Kidney epithelial cell (primary cell): ENCODE results near the gene ASRGL1. TPM values are rescaled to one million over a fixed set of nuclear protein-coding genes. Genes with fewer than 3 reads are reported as not detected.
A peak's percentile ranks its signal among the peaks of the same experiment; 100 is the strongest.
"Not testable (repeated sequence)": the region's sequence is repeated elsewhere in the genome, so short reads cannot be mapped to it uniquely, and the experiment has no call there.

Experiments
- DNase-seq: peaks from one replicate; pipeline ENCODE4 v3.0.0-alpha.2; 2010; ENCODE audit warnings: low read depth
- H3K27me3 ChIP-seq: 2 replicates; pipeline ENCODE4 v1.6.0; 2011; ENCODE audit warnings: low read length; ENCODE audit not compliant: control insufficient read depth, insufficient read depth
- H3K36me3 ChIP-seq: 2 replicates; pipeline ENCODE4 v1.5.1; 2011; ENCODE audit warnings: low read length; ENCODE audit not compliant: control insufficient read depth, insufficient read depth
- H3K4me3 ChIP-seq: 2 replicates; pipeline ENCODE4 v1.5.1; 2011; ENCODE audit warnings: low read depth, mild to moderate bottlenecking, control low read depth, low read length
- total RNA-seq: library from RNA; depleted of rRNA; stranded (reverse); fragments of >200 nt; gene quantifications from 2 replicates; pipeline ENCODE4 v1.2.3, GENCODE V29; 2015
- TF ChIP-seq, protein P1 (sequence below): IDR thresholded peaks from 2 replicates; pipeline ENCODE4 v1.5.1; 2011; ENCODE audit warnings: mild to moderate bottlenecking, moderate library complexity, low read length, control low read depth, inconsistent platforms; ENCODE audit not compliant: insufficient read depth, poor library complexity, severe bottlenecking

Gene ASRGL1
- total RNA-seq, 1 donor from 2014 or later = 20.3 TPM

DNA sequence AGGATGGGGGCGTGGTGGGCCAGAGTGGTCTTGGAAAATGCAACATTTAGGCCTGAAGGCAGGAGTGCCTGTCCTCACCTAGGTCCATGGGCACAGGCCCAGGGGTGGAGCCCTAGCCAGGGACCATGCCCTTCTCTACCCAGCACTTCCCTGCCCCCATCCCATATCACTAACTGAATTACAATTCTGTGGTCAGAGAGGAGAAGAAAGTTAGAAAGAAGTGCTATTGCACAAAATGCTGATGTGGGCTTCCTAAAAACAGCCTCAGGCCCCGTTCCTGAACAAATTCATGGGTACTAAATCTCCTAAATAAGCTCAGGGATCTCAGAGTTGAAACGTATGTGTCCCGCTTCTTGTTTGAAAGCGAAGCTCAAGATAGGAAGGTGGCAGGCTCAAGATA, 3.5 kb upstream of the ASRGL1 start:
- TF ChIP-seq, protein P1, sequence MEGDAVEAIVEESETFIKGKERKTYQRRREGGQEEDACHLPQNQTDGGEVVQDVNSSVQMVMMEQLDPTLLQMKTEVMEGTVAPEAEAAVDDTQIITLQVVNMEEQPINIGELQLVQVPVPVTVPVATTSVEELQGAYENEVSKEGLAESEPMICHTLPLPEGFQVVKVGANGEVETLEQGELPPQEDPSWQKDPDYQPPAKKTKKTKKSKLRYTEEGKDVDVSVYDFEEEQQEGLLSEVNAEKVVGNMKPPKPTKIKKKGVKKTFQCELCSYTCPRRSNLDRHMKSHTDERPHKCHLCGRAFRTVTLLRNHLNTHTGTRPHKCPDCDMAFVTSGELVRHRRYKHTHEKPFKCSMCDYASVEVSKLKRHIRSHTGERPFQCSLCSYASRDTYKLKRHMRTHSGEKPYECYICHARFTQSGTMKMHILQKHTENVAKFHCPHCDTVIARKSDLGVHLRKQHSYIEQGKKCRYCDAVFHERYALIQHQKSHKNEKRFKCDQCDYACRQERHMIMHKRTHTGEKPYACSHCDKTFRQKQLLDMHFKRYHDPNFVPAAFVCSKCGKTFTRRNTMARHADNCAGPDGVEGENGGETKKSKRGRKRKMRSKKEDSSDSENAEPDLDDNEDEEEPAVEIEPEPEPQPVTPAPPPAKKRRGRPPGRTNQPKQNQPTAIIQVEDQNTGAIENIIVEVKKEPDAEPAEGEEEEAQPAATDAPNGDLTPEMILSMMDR = no peak
- no peak overlapping the region for H3K4me3 ChIP-seq
- H3K36me3 ChIP-seq = no peaks in the 10 kb centered on the region
- no peaks in the 10 kb centered on the region for H3K27me3 ChIP-seq
- no peak for DNase-seq

DNA sequence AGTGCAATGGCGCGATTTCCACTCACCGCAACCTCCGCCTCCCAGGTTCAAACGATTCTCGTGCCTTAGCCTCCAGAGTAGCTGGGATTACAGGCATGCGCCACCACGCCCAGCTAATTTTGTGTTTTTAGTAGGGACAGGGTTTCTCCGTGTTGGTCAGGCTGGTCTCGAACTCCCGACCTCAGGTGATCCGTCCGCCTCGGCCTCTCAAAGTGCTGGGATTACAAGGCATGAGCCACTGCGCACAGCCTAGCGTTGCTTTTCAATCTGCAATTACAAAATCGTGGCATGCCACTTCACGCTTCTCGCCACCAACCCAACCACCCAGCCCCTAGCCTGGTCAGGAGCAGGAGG, 322 bp upstream of the ASRGL1 start:
- not testable (repeated sequence) for H3K27me3 ChIP-seq, DNase-seq, H3K36me3 ChIP-seq
- peak overlapping the region; percentile 71 for H3K4me3 ChIP-seq

DNA sequence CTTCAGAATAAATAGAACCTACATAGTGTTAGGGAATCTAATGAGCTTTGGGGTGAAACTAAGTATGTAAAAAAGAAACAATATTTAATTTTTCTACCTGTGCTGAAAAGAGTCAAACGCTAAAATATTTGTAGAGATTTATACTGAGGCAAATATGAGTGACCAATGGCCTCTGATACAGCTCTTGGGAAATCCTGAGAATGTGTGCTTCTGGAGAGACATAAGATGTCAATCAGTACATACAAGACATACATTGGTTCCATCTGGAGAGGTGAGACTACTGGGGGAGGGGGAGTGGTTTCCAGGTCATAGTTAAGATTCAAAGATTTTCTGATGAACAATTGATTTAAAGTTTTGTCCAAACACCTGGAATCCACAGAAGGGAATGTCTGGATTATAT, 970 bp downstream of the ASRGL1 start:
- no peak for DNase-seq
- TF ChIP-seq, protein P1 = no peak
- H3K27me3 ChIP-seq = no peaks in the 10 kb centered on the region
- H3K4me3 ChIP-seq = peak overlapping the region; percentile 71
- H3K36me3 ChIP-seq = no peaks in the 10 kb centered on the region

DNA sequence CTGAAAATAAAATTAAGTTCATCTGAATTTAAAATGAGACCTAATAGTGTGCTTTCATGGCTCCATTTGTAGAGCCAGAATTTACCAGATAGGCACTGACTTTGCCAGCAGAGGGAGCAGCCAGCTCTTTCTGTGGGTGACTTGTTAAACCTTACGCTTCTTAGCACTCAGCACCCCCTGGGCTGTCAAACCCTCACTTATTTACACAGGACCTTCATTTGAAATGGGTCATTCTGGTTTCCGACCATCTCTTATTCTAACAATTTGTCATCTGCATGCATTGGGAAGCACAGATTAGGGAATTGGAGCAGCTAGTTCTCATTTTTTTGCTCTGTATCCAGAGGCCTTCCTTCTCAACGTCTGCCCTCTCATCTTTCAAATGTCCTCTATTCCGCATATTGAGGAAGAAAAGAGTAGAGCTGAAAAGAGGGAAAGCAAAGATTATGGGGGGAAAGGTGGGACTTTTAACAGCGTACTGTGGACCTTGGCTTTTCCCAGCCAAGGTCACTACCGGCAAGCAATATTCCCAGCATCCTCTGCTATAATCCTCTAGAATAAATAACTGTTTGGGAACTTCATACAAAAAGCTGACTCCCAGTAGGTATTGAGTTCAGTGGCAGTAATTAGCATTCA, 3.1 kb downstream of the ASRGL1 start:
- no peaks in the 10 kb centered on the region for H3K36me3 ChIP-seq
- H3K4me3 ChIP-seq = no peak overlapping the region
- TF ChIP-seq, protein P1 = peak; percentile 75
- H3K27me3 ChIP-seq = no peaks in the 10 kb centered on the region
- DNase-seq = no peak

DNA sequence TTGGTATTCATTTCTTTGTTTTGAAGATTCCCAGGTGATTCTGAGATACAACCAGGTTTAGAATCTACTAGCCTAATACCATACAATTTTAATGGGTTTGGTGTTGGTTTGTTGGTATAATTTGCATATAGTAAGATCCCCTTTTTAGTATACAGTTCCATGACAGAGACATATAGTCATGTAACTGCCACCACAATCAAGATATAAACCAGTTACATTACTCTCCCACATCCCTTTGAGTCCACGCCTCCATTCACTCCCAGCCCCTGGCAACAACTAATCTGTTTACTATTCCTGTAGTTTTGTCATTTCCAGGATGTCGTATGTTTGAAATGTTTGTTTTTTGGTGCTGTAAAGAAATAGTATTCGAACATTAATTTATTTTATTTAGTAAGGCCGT, 4.3 kb downstream of the ASRGL1 start:
- no peak for DNase-seq
- Histone ChIP-seq H3K36me3 (no peaks in the 10 kb centered on the region), H3K27me3 (no peaks in the 10 kb centered on the region), H3K4me3 (no peak overlapping the region)
- TF ChIP-seq, protein P1 = no peak

DNA sequence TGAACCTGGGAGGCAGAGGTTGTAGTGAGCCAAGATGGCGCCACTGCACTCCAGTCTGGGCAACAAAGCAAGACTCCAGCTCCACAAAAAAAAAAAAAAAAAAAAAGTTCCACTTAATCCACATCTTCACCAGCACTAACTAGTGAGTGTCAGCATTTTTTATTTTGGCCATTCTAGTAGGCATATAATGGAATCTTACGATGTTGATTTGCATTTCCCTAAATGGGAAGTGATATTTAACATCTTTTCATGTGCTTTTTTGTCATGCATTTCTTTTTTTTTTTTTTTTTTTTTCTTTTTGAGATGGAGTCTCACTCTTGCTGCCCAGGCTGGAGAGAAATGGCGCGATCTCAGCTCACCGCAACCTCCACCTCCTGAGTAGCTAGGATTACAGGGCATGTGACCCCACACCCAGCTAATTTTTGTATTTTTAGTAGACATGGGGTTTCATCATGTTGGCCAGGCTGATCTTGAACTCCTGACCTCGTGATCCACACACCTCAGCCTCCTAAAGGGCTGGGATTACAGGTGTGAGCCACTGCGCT, 6.5 kb downstream of the ASRGL1 start:
- H3K27me3 ChIP-seq, H3K4me3 ChIP-seq, H3K36me3 ChIP-seq, DNase-seq: not testable (repeated sequence)

DNA sequence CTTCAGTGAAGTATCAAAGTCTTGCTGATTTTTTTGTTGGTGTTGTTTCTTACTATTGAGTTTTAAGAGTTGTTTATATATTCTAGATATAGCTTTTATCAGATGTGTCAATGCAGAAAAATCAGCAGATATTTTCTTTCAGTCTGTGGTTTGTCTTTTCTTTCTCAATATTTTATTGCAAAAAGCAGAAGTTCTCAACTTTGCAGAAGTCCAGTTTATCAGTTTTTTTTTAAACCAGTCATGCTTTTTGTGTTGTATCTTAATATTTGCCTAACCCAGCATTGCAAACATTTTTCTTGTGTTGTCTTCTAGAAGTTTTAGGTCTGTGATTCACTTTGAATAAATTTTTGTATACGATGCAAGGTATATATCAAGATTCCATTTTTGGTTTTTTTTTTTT, 7.0 kb downstream of the ASRGL1 start:
- Histone ChIP-seq H3K4me3 (no peak overlapping the region), H3K36me3 (no peaks in the 10 kb centered on the region), H3K27me3 (no peaks in the 10 kb centered on the region)
- DNase-seq = no peak
- TF ChIP-seq, protein P1 = no peak
